Panc1 (cell line): Measurements from ENCODE around the gene TROAP.

Experiments
- CTCF ChIP-seq: fragments of 450-650 bp; IDR thresholded peaks from 2 replicates; pipeline ENCODE4 v1.5.1; 2017; ENCODE audit warnings: mild to moderate bottlenecking
- POLR2AphosphoS5 ChIP-seq: IDR thresholded peaks from 2 replicates; pipeline ENCODE4 v1.6.1; 2012; ENCODE audit warnings: mild to moderate bottlenecking, low read depth, low read length, moderate library complexity
- REST ChIP-seq, 2 experiments: IDR thresholded peaks; 2 replicates each; pipeline ENCODE4 v1.6.1; 2011 to 2012; ENCODE audit warnings: low read depth in 2 of 2, control low read depth in 1 of 2, low read length in 1 of 2, mild to moderate bottlenecking in 1 of 2, moderate library complexity in 1 of 2; ENCODE audit not compliant: insufficient read depth in 1 of 2
- SIN3A ChIP-seq: IDR thresholded peaks from 2 replicates; pipeline ENCODE4 v1.6.1; 2012; ENCODE audit warnings: low read depth, mild to moderate bottlenecking, low read length, moderate library complexity, borderline replicate concordance; ENCODE audit not compliant: insufficient read depth
- TCF7L2 ChIP-seq: IDR thresholded peaks from 2 replicates; pipeline ENCODE4 v1.6.1; 2011; ENCODE audit warnings: mild to moderate bottlenecking, low read depth, low read length, inconsistent platforms

GRCh38 chr12:49309386-49309785 lies 13.7 kb upstream of the TROAP start:
- TF ChIP-seq REST (IDR thresholded peaks at IDR 0.05; ENCODE audit: insufficient read depth in 1 of 2, low read depth in 2 of 2, low read length in 1 of 2): no peak
- TF ChIP-seq SIN3A: no peak
- TF ChIP-seq CTCF: no peak
- no peak for TF ChIP-seq TCF7L2
- no peak for TF ChIP-seq POLR2AphosphoS5
